Measurements from ENCODE around the gene GJA3. TPM values are rescaled to one million over a fixed set of nuclear protein-coding genes. Genes with fewer than 3 reads are reported as not detected.
A peak's percentile ranks its signal among the peaks of the same experiment; 100 is the strongest.

The GJA3 gene
- total and polyA plus RNA-seq, 9 donors: 0.08 to 0.34 (median 0.15) TPM; not detected in 2

GRCh38 chr13:20185366-20186056, 24.7 kb upstream of the GJA3 start:
- Histone ChIP-seq H3K36me3 (no peaks in the 10 kb centered on the region), H3K4me1 (ENCODE audit: insufficient read depth) (no peaks in the 10 kb centered on the region), H3K27me3 (no peaks in the 10 kb centered on the region), H3K9me3 (no peaks in the 10 kb centered on the region), H3K27ac (no peak overlapping the region), H3K4me3 (no peak overlapping the region)
- no peak for TF ChIP-seq POLR2A (IDR thresholded peaks at IDR 0.05)
- intact Hi-C loops (cut with DNase I): loop anchor here in 1 of 4 donors (10.0 kb wide), 1 partner anchor 739 kb away; no protein-coding TSS in a partner anchor
- 58 to 67% (median 64%) methylated on average over 12 of the region's 12 CpGs for WGBS, 3 donors
- no peak for DNase-seq

GRCh38 chr13:20182231-20182846, 21.5 kb upstream of the GJA3 start:
- Histone ChIP-seq H3K4me1 (ENCODE audit: insufficient read depth) (no peaks in the 10 kb centered on the region), H3K9me3 (no peaks in the 10 kb centered on the region), H3K36me3 (no peaks in the 10 kb centered on the region), H3K27ac (no peak overlapping the region), H3K27me3 (no peaks in the 10 kb centered on the region), H3K4me3 (no peak overlapping the region)
- WGBS, 3 donors: 19 to 23% (median 21%) methylated on average over 5 of the region's 5 CpGs
- intact Hi-C loops (cut with DNase I): loop anchor here in 1 of 4 donors (10.0 kb wide), 1 partner anchor 742 kb away; no protein-coding TSS in a partner anchor
- no peak for TF ChIP-seq EP300 (IDR thresholded peaks at IDR 0.05)
- TF ChIP-seq CTCF (IDR thresholded peaks at IDR 0.05): peak in 2 of 3 donors; percentile 14 to 33
- no peak for DNase-seq

- H3K27me3 ChIP-seq: no peaks in the 10 kb centered on the region
- WGBS, 3 donors: 60 to 61% (median 61%) methylated on average over 3 of the region's 3 CpGs
- no peak overlapping the region for H3K27ac ChIP-seq
- intact Hi-C loops (cut with DNase I): loop anchor here in 1 of 4 donors (10.0 kb wide), 1 partner anchor 744 kb away; no protein-coding TSS in a partner anchor
- TF ChIP-seq POLR2A (IDR thresholded peaks at IDR 0.05) (no peak), EP300 (IDR thresholded peaks at IDR 0.05) (no peak), CTCF (IDR thresholded peaks at IDR 0.05) (no peak)
- H3K4me1 ChIP-seq (ENCODE audit: insufficient read depth): no peaks in the 10 kb centered on the region
- no peak overlapping the region for H3K4me3 ChIP-seq
- H3K36me3 ChIP-seq: no peaks in the 10 kb centered on the region
- H3K9me3 ChIP-seq: no peaks in the 10 kb centered on the region
- DNase-seq: no peak
Measured at GRCh38 chr13:20181188-20181587, 20.3 kb upstream of the GJA3 start.

GRCh38 chr13:20178156-20178555, 17.3 kb upstream of the GJA3 start:
- intact Hi-C loops (cut with DNase I): no loop called here
- Histone ChIP-seq H3K27ac (no peak overlapping the region), H3K4me3 (no peak overlapping the region), H3K4me1 (ENCODE audit: insufficient read depth) (no peaks in the 10 kb centered on the region), H3K27me3 (no peaks in the 10 kb centered on the region), H3K36me3 (no peaks in the 10 kb centered on the region), H3K9me3 (no peaks in the 10 kb centered on the region)
- WGBS, 3 donors: 60 to 71% (median 63%) methylated on average over 5 of the region's 5 CpGs
- TF ChIP-seq EP300 (IDR thresholded peaks at IDR 0.05): no peak
- no peak for TF ChIP-seq CTCF (IDR thresholded peaks at IDR 0.05)
- no peak for TF ChIP-seq POLR2A (IDR thresholded peaks at IDR 0.05)
- no peak for DNase-seq

Measured in ovary (tissue), 9 donors.